GM12878 (cell line): ENCODE results near the gene PIP5KL1. TPM values are rescaled to one million over a fixed set of nuclear protein-coding genes. Genes with fewer than 3 reads are reported as not detected.
A peak's percentile ranks its signal among the peaks of the same experiment; 100 is the strongest.

Source experiments
- ATAC-seq: fragments of 200-7000 bp; cut with Tn5 transposase; 3 replicates; pipeline ENCODE4 v1.9.1; 2020; ENCODE audit warnings: mild to moderate bottlenecking, moderate library complexity
- BruUV-seq: library from RNA; stranded (reverse); fragments of 400-500 nt; replicated peaks from 2 replicates; lab custom pipeline; 2021; lab: Mats Ljungman, UMichigan
- CTCF ChIA-PET: fragments of 300-600 bp; sonication (Branson Sonifier 250); formaldehyde crosslinking; extraction: SDS; loops from one replicate; lab custom pipeline; 2021; ENCODE audit warnings: inconsistent platforms; lab: Yijun Ruan, JAX
- POLR2A ChIA-PET: fragments of 350-600 bp; formaldehyde crosslinking; extraction: SDS; loops from one replicate; lab custom pipeline; 2021; ENCODE audit warnings: inconsistent platforms; lab: Charles Lee
- RAD21 ChIA-PET: fragments of 300-600 bp; sonication (Branson Sonifier 250); formaldehyde crosslinking; loops from one replicate; lab custom pipeline; 2023; ENCODE audit warnings: antibody characterized with exemption; ENCODE audit not compliant: unreplicated experiment; lab: Charles Lee
- SMC1A ChIA-PET: fragments of 300-600 bp; sonication (Branson Sonifier 250); formaldehyde crosslinking; loops from one replicate; lab custom pipeline; 2023; ENCODE audit not compliant: unreplicated experiment, uncharacterized antibody; lab: Charles Lee
- DNase-seq: peaks from one replicate; pipeline ENCODE4 v3.0.0-alpha.2; 2011; ENCODE audit warnings: low read depth, low spot score
- FAIRE-seq: peaks from 3 replicates; lab custom pipeline; 2011; peaks lifted over from hg19 to GRCh38; lab: Jason Lieb, UNC
- H2AFZ ChIP-seq: 2 replicates; pipeline ENCODE4 v1.6.0; 2011; ENCODE audit warnings: low read depth, low read length, control low read depth; ENCODE audit not compliant: control insufficient read depth
- H3K27ac ChIP-seq: 2 replicates; pipeline ENCODE4 v1.5.1; 2011; ENCODE audit warnings: control low read depth; ENCODE audit not compliant: control insufficient read depth, insufficient read depth
- H3K27me3 ChIP-seq, 2 experiments: replicated peaks in 1 of 2; 2 replicates each; pipeline versions ENCODE4 v1.6.0 to v1.6.1; 2011; ENCODE audit warnings: low read length in 1 of 2; ENCODE audit not compliant: control insufficient read depth in 2 of 2, insufficient read depth in 2 of 2
- H3K36me3 ChIP-seq, 2 experiments: 2 replicates each; pipeline ENCODE4 v1.5.1; 2011; ENCODE audit warnings: low read length in 1 of 2; ENCODE audit not compliant: control insufficient read depth in 2 of 2, insufficient read depth in 2 of 2
- H3K4me1 ChIP-seq: 2 replicates; pipeline ENCODE4 v1.6.1; 2011; ENCODE audit warnings: mild to moderate bottlenecking, low read length, moderate library complexity, mixed read lengths; ENCODE audit not compliant: control insufficient read depth, insufficient read depth
- H3K4me2 ChIP-seq: 2 replicates; pipeline ENCODE4 v1.6.0; 2011; ENCODE audit warnings: control low read depth; ENCODE audit not compliant: control insufficient read depth, insufficient read depth
- H3K4me3 ChIP-seq: fragments of 200-600 bp; sonication (generic); 2 replicates; pipeline ENCODE4 v1.5.1; 2016
- H3K79me2 ChIP-seq: 2 replicates; pipeline ENCODE4 v1.6.0; 2011; ENCODE audit warnings: low read length; ENCODE audit not compliant: control insufficient read depth, insufficient read depth
- H3K9ac ChIP-seq: 2 replicates; pipeline ENCODE4 v1.8.0; 2011; ENCODE audit warnings: low read length, control low read depth, mixed read lengths; ENCODE audit not compliant: control insufficient read depth, insufficient read depth
- H3K9me3 ChIP-seq: replicated peaks from 3 replicates; pipeline ENCODE4 v1.5.1; 2011; ENCODE audit warnings: mild to moderate bottlenecking, low read length; ENCODE audit not compliant: control insufficient read depth, insufficient read depth
- H4K20me1 ChIP-seq: 2 replicates; pipeline ENCODE4 v1.6.0; 2011; ENCODE audit not compliant: control insufficient read depth, insufficient read depth
- CBX5 ChIP-seq: sonication (generic); IDR thresholded peaks from 2 replicates; pipeline ENCODE4 v1.6.1; 2016; ENCODE audit warnings: low read depth, moderate library complexity, mild to moderate bottlenecking, inconsistent platforms
- CHD4 ChIP-seq: fragments of 200-600 bp; sonication (generic); IDR thresholded peaks from 2 replicates; pipeline ENCODE4 v1.6.1; 2016; ENCODE audit warnings: mild to moderate bottlenecking
- EED ChIP-seq: sonication (generic); IDR thresholded peaks from 2 replicates; pipeline ENCODE4 v1.6.1; 2016; ENCODE audit warnings: antibody characterized with exemption, low read depth
- TBL1XR1 ChIP-seq: IDR thresholded peaks from 2 replicates; pipeline ENCODE4 v1.6.1; 2012; ENCODE audit warnings: low read depth, low read length, improper control_type of control experiment
- TCF12 ChIP-seq: IDR thresholded peaks from 2 replicates; pipeline ENCODE4 v1.6.1; 2011; ENCODE audit warnings: low read depth, mild to moderate bottlenecking, low read length
- WRNIP1 ChIP-seq: IDR thresholded peaks from 2 replicates; pipeline ENCODE4 v1.6.1; 2011; ENCODE audit warnings: low read depth, low read length, improper control_type of control experiment, borderline replicate concordance
- ZNF274 ChIP-seq: IDR thresholded peaks from one replicate; pipeline ENCODE4 v1.8.0; 2011; ENCODE audit not compliant: insufficient read length, insufficient read depth
- WGBS: methylation state at CpG from one replicate; pipeline ENCODE4 v1.1.6; 2016; ENCODE audit warnings: low lambda C conversion rate; ENCODE audit not compliant: insufficient replicate concordance, insufficient coverage; ENCODE audit errors: missing lambda C conversion rate; 5-methylcytosine and 5-hydroxymethylcytosine counted together
- in situ Hi-C: fragments of 300-500 bp; cut with MboI; formaldehyde crosslinking; loops from 9 replicates; pipeline ENCODE4 v1.14.3; 2018; ENCODE audit warnings: mixed read lengths
- intact Hi-C: fragments of 100-400 bp; cut with micrococcal nuclease; formaldehyde crosslinking; loops from one replicate; pipeline ENCODE4 v1.14.2; 2022; ENCODE audit not compliant: unreplicated experiment
- polyA plus RNA-seq, 11 experiments: library from polyadenylated mRNA; depleted of rRNA in 4 of 11; unstranded in 6 of 11; stranded (reverse) in 5 of 11; fragments of >200 nt; fragmentation: Nextera tagmentation in 4 of 11; fragmentation: Illumina TruSeq in 1 of 11; extraction: Ambion mirVana in 4 of 11; extraction: Trizol in 1 of 11; gene quantifications; 1 replicate in 1 of 11; 2 replicates in 10 of 11; pipeline versions ENCODE4 v1.2.1 to v1.2.3, GENCODE V29; 2011 to 2016; ENCODE audit warnings: inconsistent platforms in 2 of 11, missing spikeins in 2 of 11, low read depth in 1 of 11
- total RNA-seq, 4 experiments: library from RNA; depleted of rRNA in 3 of 4; stranded (reverse); fragments of >200 nt in 3 of 4; fragmentation: Illumina TruSeq in 1 of 4; extraction: Trizol in 1 of 4; gene quantifications; 2 replicates each; pipeline versions ENCODE4 v1.2.1 to v1.2.3, GENCODE V29; 2013 to 2021
- TF ChIP-seq, protein P1 (sequence below): IDR thresholded peaks from 2 replicates; pipeline ENCODE4 v1.6.1; 2012; ENCODE audit warnings: improper control_type of control experiment, low read depth, low read length; ENCODE audit not compliant: insufficient replicate concordance

The PIP5KL1 gene
- total and polyA plus RNA-seq, 10 of the 15 experiments (the other 5 are each of a cell fraction or from before 2014, with no cell fraction given): 0.04 to 0.67 (median 0.43) TPM; not detected in 2

DNA sequence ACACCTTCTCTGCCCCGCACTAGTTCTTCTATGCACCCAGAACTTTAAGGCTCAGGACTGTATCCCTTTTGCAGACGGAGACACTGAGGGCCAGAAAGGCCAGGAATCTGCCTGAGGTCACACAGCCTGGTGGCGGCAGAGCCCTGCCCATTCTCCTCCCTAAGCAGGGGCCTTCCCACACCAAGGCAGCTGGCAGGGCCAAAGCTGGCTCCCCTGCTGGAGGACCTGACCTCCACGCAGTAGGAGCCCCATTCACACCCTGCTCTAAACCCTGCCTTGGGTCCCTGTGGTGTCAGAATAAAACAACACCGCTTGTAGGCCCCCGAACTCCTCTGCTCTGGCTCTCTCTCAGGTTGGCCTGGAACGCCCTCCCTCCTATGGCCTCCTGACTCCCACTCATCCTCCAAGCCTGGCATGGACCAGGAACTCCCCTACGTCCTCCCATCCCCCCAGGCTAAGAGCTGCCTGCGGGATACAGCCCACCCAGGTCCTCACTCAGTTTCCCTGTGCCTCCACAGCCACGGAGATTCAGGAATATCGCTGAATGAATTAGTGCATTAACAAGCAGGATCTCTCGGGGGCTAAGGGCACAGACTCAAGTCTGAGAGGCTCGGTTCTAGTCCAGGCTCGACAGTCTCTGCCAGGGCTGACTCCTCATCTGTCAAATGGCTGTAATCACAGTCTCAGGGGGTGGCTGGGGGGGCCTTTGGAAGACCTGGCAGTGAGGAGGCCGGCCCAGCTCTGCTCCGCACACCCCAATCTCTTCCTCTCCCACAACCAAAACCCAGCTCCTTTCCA is 34.0 kb downstream of the PIP5KL1 start:
- H3K36me3 ChIP-seq: peaks cover 11 to 13% of the 10 kb centered on the region in 2 experiments; a peak in 3 of 4 replicates
- no peak for DNase-seq
- peaks cover 27% of the 10 kb centered on the region for H3K4me1 ChIP-seq
- ATAC-seq: no peak
- H4K20me1 ChIP-seq: no peaks in the 10 kb centered on the region
- WGBS: 83% methylated on average over 16 of the region's 16 CpGs
- RAD21 ChIA-PET: interaction anchor here (0.6 to 10.1 kb wide), 4 partner anchors 10 to 162 kb away, joined by 3 to 92 read pairs (median 3); partner anchors contain the start of genes ST6GALNAC4 and TOR2A
- H3K27ac ChIP-seq: no peak overlapping the region
- POLR2A ChIA-PET: interaction anchor here (0.5 to 11.0 kb wide), 4 partner anchors 10 to 441 kb away, joined by 3 to 166 read pairs (median 3); partner anchors contain the start of gene ST6GALNAC4
- peaks cover 15% of the 10 kb centered on the region; the same call in 2 of the 3 replicates for H3K9me3 ChIP-seq
- H2AFZ ChIP-seq: no peak overlapping the region; the same call in 1 of the 2 replicates
- peaks cover 5% of the 10 kb centered on the region for H3K79me2 ChIP-seq
- H3K4me2 ChIP-seq: no peak overlapping the region
- TF ChIP-seq WRNIP1 (no peak), TBL1XR1 (0 out of 2 replicates have a peak, but pooled peaks have one; percentile 3)
- H3K9ac ChIP-seq: no peak overlapping the region
- SMC1A ChIA-PET: interaction anchor here (0.7 to 1.2 kb wide), 2 partner anchors 24 to 85 kb away, joined by 3 read pairs; no protein-coding TSS in a partner anchor
- CTCF ChIA-PET: interaction anchor here (1.1 to 4.5 kb wide), 2 partner anchors 25 to 161 kb away, joined by 5 to 24 read pairs; partner anchors contain the start of gene TOR2A
- intact Hi-C loops: no loop called here
- no peaks in the 10 kb centered on the region for H3K27me3 ChIP-seq
- H3K4me3 ChIP-seq: no peak overlapping the region
- BruUV-seq: no TSS peak
- FAIRE-seq: no peak
- in situ Hi-C loops: no loop called here

DNA sequence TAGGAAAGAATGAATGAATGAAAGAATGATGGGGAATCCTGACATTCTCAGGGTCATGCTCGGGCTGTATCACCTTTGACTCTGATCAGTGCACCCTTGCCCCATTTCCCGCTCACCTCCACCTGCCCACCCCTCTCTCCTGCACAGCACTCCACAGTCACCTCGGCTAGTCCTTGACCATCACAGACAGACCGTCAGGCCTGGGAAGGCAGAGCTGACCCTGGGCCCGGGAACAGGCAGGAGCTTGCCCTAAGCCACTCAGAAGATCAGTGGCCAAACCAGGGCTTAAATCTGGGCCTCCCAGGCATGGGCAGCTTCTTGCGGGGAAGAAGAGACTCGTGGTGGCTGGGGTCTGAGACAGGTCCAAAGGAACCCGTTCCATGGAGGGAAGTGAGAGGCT is 34.8 kb downstream of the PIP5KL1 start:
- no peak overlapping the region for H3K4me3 ChIP-seq
- no TSS peak for BruUV-seq
- no peaks in the 10 kb centered on the region for H4K20me1 ChIP-seq
- peaks cover 15% of the 10 kb centered on the region; the same call in 2 of the 3 replicates for H3K9me3 ChIP-seq
- H3K9ac ChIP-seq: no peak overlapping the region
- peaks cover 22% of the 10 kb centered on the region for H3K4me1 ChIP-seq
- 94% methylated on average over 8 of the region's 8 CpGs for WGBS
- intact Hi-C loops (no loop called here), in situ Hi-C loops (no loop called here)
- CTCF ChIA-PET: interaction anchor here (1.1 kb wide), 1 partner anchor 27 kb away, joined by 4 read pairs; no protein-coding TSS in a partner anchor
- DNase-seq (no peak), ATAC-seq (no peak), FAIRE-seq (no peak)
- SMC1A ChIA-PET: interaction anchor here (1.2 kb wide), 1 partner anchor 24 kb away, joined by 3 read pairs; no protein-coding TSS in a partner anchor
- no peaks in the 10 kb centered on the region for H3K27me3 ChIP-seq
- no peak overlapping the region for H3K27ac ChIP-seq
- peaks cover 5% of the 10 kb centered on the region for H3K79me2 ChIP-seq
- peaks cover 11 to 13% of the 10 kb centered on the region in 2 experiments; a peak in 3 of 4 replicates for H3K36me3 ChIP-seq
- H2AFZ ChIP-seq: no peak overlapping the region
- RAD21 ChIA-PET: no interaction called here
- POLR2A ChIA-PET: interaction anchor here (0.5 kb wide), 1 partner anchor 442 kb away, joined by 3 read pairs; no protein-coding TSS in a partner anchor
- no peak overlapping the region for H3K4me2 ChIP-seq
- no peak for TF ChIP-seq CHD4
- no peak for TF ChIP-seq ZNF274
- TF ChIP-seq, protein P1, sequence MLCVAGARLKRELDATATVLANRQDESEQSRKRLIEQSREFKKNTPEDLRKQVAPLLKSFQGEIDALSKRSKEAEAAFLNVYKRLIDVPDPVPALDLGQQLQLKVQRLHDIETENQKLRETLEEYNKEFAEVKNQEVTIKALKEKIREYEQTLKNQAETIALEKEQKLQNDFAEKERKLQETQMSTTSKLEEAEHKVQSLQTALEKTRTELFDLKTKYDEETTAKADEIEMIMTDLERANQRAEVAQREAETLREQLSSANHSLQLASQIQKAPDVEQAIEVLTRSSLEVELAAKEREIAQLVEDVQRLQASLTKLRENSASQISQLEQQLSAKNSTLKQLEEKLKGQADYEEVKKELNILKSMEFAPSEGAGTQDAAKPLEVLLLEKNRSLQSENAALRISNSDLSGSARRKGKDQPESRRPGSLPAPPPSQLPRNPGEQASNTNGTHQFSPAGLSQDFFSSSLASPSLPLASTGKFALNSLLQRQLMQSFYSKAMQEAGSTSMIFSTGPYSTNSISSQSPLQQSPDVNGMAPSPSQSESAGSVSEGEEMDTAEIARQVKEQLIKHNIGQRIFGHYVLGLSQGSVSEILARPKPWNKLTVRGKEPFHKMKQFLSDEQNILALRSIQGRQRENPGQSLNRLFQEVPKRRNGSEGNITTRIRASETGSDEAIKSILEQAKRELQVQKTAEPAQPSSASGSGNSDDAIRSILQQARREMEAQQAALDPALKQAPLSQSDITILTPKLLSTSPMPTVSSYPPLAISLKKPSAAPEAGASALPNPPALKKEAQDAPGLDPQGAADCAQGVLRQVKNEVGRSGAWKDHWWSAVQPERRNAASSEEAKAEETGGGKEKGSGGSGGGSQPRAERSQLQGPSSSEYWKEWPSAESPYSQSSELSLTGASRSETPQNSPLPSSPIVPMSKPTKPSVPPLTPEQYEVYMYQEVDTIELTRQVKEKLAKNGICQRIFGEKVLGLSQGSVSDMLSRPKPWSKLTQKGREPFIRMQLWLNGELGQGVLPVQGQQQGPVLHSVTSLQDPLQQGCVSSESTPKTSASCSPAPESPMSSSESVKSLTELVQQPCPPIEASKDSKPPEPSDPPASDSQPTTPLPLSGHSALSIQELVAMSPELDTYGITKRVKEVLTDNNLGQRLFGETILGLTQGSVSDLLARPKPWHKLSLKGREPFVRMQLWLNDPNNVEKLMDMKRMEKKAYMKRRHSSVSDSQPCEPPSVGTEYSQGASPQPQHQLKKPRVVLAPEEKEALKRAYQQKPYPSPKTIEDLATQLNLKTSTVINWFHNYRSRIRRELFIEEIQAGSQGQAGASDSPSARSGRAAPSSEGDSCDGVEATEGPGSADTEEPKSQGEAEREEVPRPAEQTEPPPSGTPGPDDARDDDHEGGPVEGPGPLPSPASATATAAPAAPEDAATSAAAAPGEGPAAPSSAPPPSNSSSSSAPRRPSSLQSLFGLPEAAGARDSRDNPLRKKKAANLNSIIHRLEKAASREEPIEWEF: no peak
- TF ChIP-seq EED: no peak
- TF ChIP-seq TCF12: no peak
- no peak for TF ChIP-seq CBX5
